HCT116 (cell line): Measurements from ENCODE around the gene SKAP1. TPM values are rescaled to one million over a fixed set of nuclear protein-coding genes. Genes with fewer than 3 reads are reported as not detected.
"Not testable (repeated sequence)": the region's sequence is repeated elsewhere in the genome, so short reads cannot be mapped to it uniquely, and the experiment has no call there.

Experiments
- ATAC-seq: fragments of 200-7000 bp; cut with Tn5 transposase; 2 replicates; pipeline ENCODE4 v1.9.1; 2020; ENCODE audit warnings: mild to moderate bottlenecking, moderate library complexity
- BruUV-seq: library from RNA; stranded (reverse); fragments of 400-500 nt; replicated peaks from 2 replicates; lab custom pipeline; 2021; lab: Mats Ljungman, UMichigan
- CTCF ChIA-PET: fragments of 300-600 bp; sonication (Branson Sonifier 250); formaldehyde crosslinking; loops from one replicate; lab custom pipeline; 2021; ENCODE audit warnings: antibody characterized with exemption; lab: Charles Lee
- POLR2A ChIA-PET: fragments of 300-600, 350-600 bp; sonication (Branson Sonifier 250); formaldehyde crosslinking; loops from one replicate; lab custom pipeline; 2021; ENCODE audit warnings: antibody characterized with exemption; lab: Charles Lee
- RAD21 ChIA-PET, 2 experiments: fragments of 300-600 bp; sonication (Branson Sonifier 250); formaldehyde crosslinking; loops; one replicate each; lab custom pipeline; 2023; ENCODE audit warnings: low total read pairs in 2 of 2; ENCODE audit not compliant: uncharacterized antibody in 2 of 2, unreplicated experiment in 2 of 2, low non-redundant PET in 1 of 2; lab: Charles Lee
- DNase-seq: peaks from one replicate; pipeline ENCODE4 v3.0.0-alpha.2; 2010; ENCODE audit warnings: low read depth, low spot score
- H2AFZ ChIP-seq: fragments of 200-600 bp; shearing (Covaris generic), sonication (generic); 2 replicates; pipeline ENCODE4 v1.6.1; 2017; ENCODE audit warnings: low read depth, mixed run types, mixed read lengths, antibody characterized with exemption, low read length; ENCODE audit not compliant: poor library complexity, severe bottlenecking
- H3K27ac ChIP-seq: 2 replicates; pipeline ENCODE4 v1.5.1; 2012; ENCODE audit warnings: low read depth, low read length
- H3K27me3 ChIP-seq: fragments of 200-600 bp; sonication (generic); 2 replicates; pipeline ENCODE4 v1.6.1; 2016; ENCODE audit warnings: mixed run types, low read length, mixed read lengths; ENCODE audit not compliant: insufficient read depth
- H3K36me3 ChIP-seq, 2 experiments: fragments of 200-500 bp in 1 of 2; fragments of 200-600 bp in 1 of 2; sonication (Bioruptor generic) in 1 of 2; sonication (generic) in 1 of 2; 2 replicates each; pipeline versions ENCODE4 v1.5.1 to v1.6.1; 2014 to 2016; ENCODE audit warnings: low read length in 2 of 2, inconsistent platforms in 1 of 2, mixed read lengths in 1 of 2, mixed run types in 1 of 2; ENCODE audit not compliant: insufficient read depth in 2 of 2, control insufficient read depth in 1 of 2
- H3K4me1 ChIP-seq, 2 experiments: fragments of 200-600 bp in 1 of 2; sonication (generic) in 1 of 2; 2 replicates each; pipeline versions ENCODE4 v1.5.1 to v1.6.1; 2012 to 2017; ENCODE audit warnings: low read length in 2 of 2, inconsistent platforms in 1 of 2, mild to moderate bottlenecking in 1 of 2, mixed read lengths in 1 of 2, mixed run types in 1 of 2, moderate library complexity in 1 of 2; ENCODE audit not compliant: insufficient read depth in 2 of 2, control insufficient read depth in 1 of 2
- H3K4me2 ChIP-seq: fragments of 200-600 bp; sonication (generic); 2 replicates; pipeline ENCODE4 v1.6.1; 2017; ENCODE audit warnings: mixed run types, low read length, mixed read lengths
- H3K4me3 ChIP-seq, 2 experiments: fragments of 200-600 bp in 1 of 2; sonication (generic) in 1 of 2; replicated peaks in 1 of 2; 2 replicates each; pipeline ENCODE4 v1.5.1; 2011 to 2016; ENCODE audit warnings: low read length in 2 of 2, control low read depth in 1 of 2, low read depth in 1 of 2, mild to moderate bottlenecking in 1 of 2, mixed read lengths in 1 of 2, mixed run types in 1 of 2
- H3K79me2 ChIP-seq: fragments of 200-600 bp; sonication (generic); 2 replicates; pipeline ENCODE4 v1.6.1; 2017; ENCODE audit warnings: mild to moderate bottlenecking, mixed run types, low read length, moderate library complexity, mixed read lengths; ENCODE audit not compliant: insufficient read depth
- H3K9ac ChIP-seq: fragments of 200-600 bp; sonication (generic); 2 replicates; pipeline ENCODE4 v1.6.1; 2016; ENCODE audit warnings: low read length, mixed read lengths
- H3K9me2 ChIP-seq: fragments of 200-600 bp; sonication (generic), shearing (Covaris generic); 2 replicates; pipeline ENCODE4 v1.6.1; 2017; ENCODE audit warnings: mixed run types, mild to moderate bottlenecking, moderate library complexity; ENCODE audit not compliant: insufficient read depth
- H3K9me3 ChIP-seq, 2 experiments: fragments of 200-500 bp in 1 of 2; fragments of 200-600 bp in 1 of 2; sonication (Bioruptor generic) in 1 of 2; sonication (generic) in 1 of 2; 2 replicates each; pipeline ENCODE4 v1.6.1; 2014 to 2017; ENCODE audit warnings: low read length in 2 of 2, mixed read lengths in 2 of 2, inconsistent platforms in 1 of 2, low read depth in 1 of 2, mild to moderate bottlenecking in 1 of 2, mixed run types in 1 of 2, moderate library complexity in 1 of 2; ENCODE audit not compliant: control insufficient read depth in 1 of 2, insufficient read depth in 1 of 2
- H4K20me1 ChIP-seq: fragments of 200-600 bp; sonication (generic), shearing (Covaris generic); 2 replicates; pipeline ENCODE4 v1.6.1; 2017; ENCODE audit warnings: mixed run types, mild to moderate bottlenecking, moderate library complexity; ENCODE audit not compliant: insufficient read depth
- CBX3 ChIP-seq: IDR thresholded peaks from 2 replicates; pipeline ENCODE4 v1.6.1; 2012; ENCODE audit warnings: low read depth
- CEBPB ChIP-seq: IDR thresholded peaks from 2 replicates; pipeline ENCODE4 v1.6.1; 2012; ENCODE audit warnings: low read depth
- EZH2phosphoT487 ChIP-seq: fragments of 200-600 bp; IDR thresholded peaks from 2 replicates; pipeline ENCODE4 v1.6.1; 2018; ENCODE audit warnings: antibody characterized with exemption, borderline replicate concordance
- JUND ChIP-seq: IDR thresholded peaks from 2 replicates; pipeline ENCODE4 v1.6.1; 2012
- POLR2A ChIP-seq: IDR thresholded peaks from 2 replicates; pipeline ENCODE4 v1.7.0; 2011; ENCODE audit warnings: borderline replicate concordance; ENCODE audit not compliant: insufficient read depth, insufficient read length; ENCODE audit errors: extremely low read depth
- POLR2AphosphoS5 ChIP-seq: IDR thresholded peaks from 2 replicates; pipeline ENCODE4 v1.6.1; 2011; ENCODE audit warnings: mild to moderate bottlenecking, low read depth, low read length, moderate library complexity
- RAD21 ChIP-seq: IDR thresholded peaks from 2 replicates; pipeline ENCODE4 v1.6.1; 2012; ENCODE audit warnings: low read depth, mild to moderate bottlenecking
- REST ChIP-seq: IDR thresholded peaks from 2 replicates; pipeline ENCODE4 v1.6.1; 2012; ENCODE audit warnings: low read depth
- SP1 ChIP-seq: IDR thresholded peaks from 2 replicates; pipeline ENCODE4 v1.6.1; 2012; ENCODE audit warnings: low read depth
- SRF ChIP-seq: IDR thresholded peaks from 2 replicates; pipeline ENCODE4 v1.6.1; 2012; ENCODE audit warnings: low read depth
- ZFX ChIP-seq: fragments of 450-650 bp; IDR thresholded peaks from 2 replicates; pipeline ENCODE4 v1.6.1; 2017
- ZNF274 ChIP-seq: fragments of 200-500 bp; sonication (Bioruptor generic); IDR thresholded peaks from 2 replicates; pipeline ENCODE4 v1.6.1; 2014; ENCODE audit warnings: mild to moderate bottlenecking, low read depth, low read length, inconsistent platforms
- intact Hi-C: fragments of 100-400 bp; cut with micrococcal nuclease; formaldehyde crosslinking; loops from 2 replicates; pipeline ENCODE4 v1.10.0; 2022
- total RNA-seq: library from RNA; stranded (reverse); gene quantifications from one replicate; pipeline ENCODE4 v1.2.1, GENCODE V29; 2021; ENCODE audit not compliant: unreplicated experiment

Gene SKAP1
- total RNA-seq, 1 experiment from 2014 or later = 12.4 TPM

GRCh38 chr17:48290378-48290777 lies 139.6 kb downstream of the SKAP1 start:
- TF ChIP-seq SP1 = no peak
- no peak for TF ChIP-seq ZFX
- TF ChIP-seq CBX3 = peak; percentile 38; the same call in 1 of the 2 replicates
- ATAC-seq (peak; percentile 52), DNase-seq (no peak)
- BruUV-seq = no TSS peak
- H3K4me2 ChIP-seq = peak overlapping the region; percentile 31; the same call in 1 of the 2 replicates
- H3K27ac ChIP-seq = no peak overlapping the region
- no peaks in the 10 kb centered on the region for H4K20me1 ChIP-seq
- H3K79me2 ChIP-seq = no peaks in the 10 kb centered on the region
- CTCF ChIA-PET = interaction anchor here (1.0 to 4.9 kb wide), 2 partner anchors 28 to 45 kb away, joined by 4 to 26 read pairs; no protein-coding TSS in a partner anchor
- RAD21 ChIA-PET = no interaction called here
- H3K9me2 ChIP-seq = no peaks in the 10 kb centered on the region
- H3K4me1 ChIP-seq = peaks cover 8 to 27% of the 10 kb centered on the region in 2 experiments; a peak in 3 of 4 replicates
- H3K4me3 ChIP-seq = no peak overlapping the region
- H3K36me3 ChIP-seq = no peaks in the 10 kb centered on the region
- POLR2A ChIA-PET = no interaction called here
- H3K9ac ChIP-seq = no peak overlapping the region
- intact Hi-C loops = no loop called here
- H3K27me3 ChIP-seq = no peaks in the 10 kb centered on the region
- no peaks in the 10 kb centered on the region for H3K9me3 ChIP-seq
- H2AFZ ChIP-seq = peak overlapping the region; percentile 42

GRCh38 chr17:48286917-48287316 lies 143.1 kb downstream of the SKAP1 start:
- H3K4me3 ChIP-seq, H3K36me3 ChIP-seq, H3K79me2 ChIP-seq, RAD21 ChIA-PET, H4K20me1 ChIP-seq, H3K9me3 ChIP-seq, CTCF ChIA-PET, H3K9me2 ChIP-seq, POLR2A ChIA-PET, H3K9ac ChIP-seq, H2AFZ ChIP-seq, BruUV-seq, intact Hi-C loops, H3K27me3 ChIP-seq, DNase-seq, ATAC-seq, H3K4me2 ChIP-seq, H3K27ac ChIP-seq: not testable (repeated sequence)
- peaks cover 8 to 18% of the 10 kb centered on the region in 2 experiments; a peak in 3 of 4 replicates for H3K4me1 ChIP-seq

DNA sequence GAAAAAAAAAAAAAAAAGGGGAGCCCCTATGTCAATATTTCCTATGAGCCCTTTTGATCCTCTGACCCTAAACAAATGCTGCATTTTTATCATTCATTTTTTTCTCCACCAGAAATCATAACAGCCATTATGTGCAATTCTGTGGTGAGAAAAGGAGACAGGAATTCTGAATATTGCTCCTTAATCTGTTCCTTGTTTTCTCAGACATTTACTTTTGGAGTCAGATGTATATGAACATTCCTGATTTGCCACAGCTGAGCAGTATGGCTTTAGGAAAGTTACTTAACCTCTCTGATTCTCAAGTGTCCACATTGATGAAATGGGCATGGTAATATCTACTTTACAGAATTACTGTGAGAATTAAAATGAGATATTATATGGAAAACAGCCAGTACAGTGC lies 144.4 kb downstream of the SKAP1 start:
- Histone ChIP-seq H3K4me1 (peaks cover 6 to 18% of the 10 kb centered on the region in 2 experiments; a peak in 3 of 4 replicates), H3K4me2 (no peak overlapping the region), H3K4me3 (no peak overlapping the region), H3K79me2 (no peaks in the 10 kb centered on the region), H4K20me1 (no peaks in the 10 kb centered on the region), H3K9me2 (no peaks in the 10 kb centered on the region), H3K36me3 (no peaks in the 10 kb centered on the region), H3K9ac (no peak overlapping the region), H3K27ac (no peak overlapping the region), H2AFZ (no peak overlapping the region), H3K27me3 (no peaks in the 10 kb centered on the region), H3K9me3 (no peaks in the 10 kb centered on the region)
- RAD21 ChIA-PET = no interaction called here
- intact Hi-C loops = no loop called here
- POLR2A ChIA-PET = no interaction called here
- DNase-seq (no peak), ATAC-seq (no peak)
- CTCF ChIA-PET = no interaction called here
- BruUV-seq = no TSS peak
- TF ChIP-seq ZNF274 (no peak), SP1 (no peak), POLR2A (no peak), RAD21 (no peak), POLR2AphosphoS5 (no peak), CEBPB (no peak), SRF (no peak), EZH2phosphoT487 (no peak), CBX3 (no peak), REST (no peak), JUND (no peak)
